ENCODE measurements around the gene OR8D1.

Gene OR8D1

DNA sequence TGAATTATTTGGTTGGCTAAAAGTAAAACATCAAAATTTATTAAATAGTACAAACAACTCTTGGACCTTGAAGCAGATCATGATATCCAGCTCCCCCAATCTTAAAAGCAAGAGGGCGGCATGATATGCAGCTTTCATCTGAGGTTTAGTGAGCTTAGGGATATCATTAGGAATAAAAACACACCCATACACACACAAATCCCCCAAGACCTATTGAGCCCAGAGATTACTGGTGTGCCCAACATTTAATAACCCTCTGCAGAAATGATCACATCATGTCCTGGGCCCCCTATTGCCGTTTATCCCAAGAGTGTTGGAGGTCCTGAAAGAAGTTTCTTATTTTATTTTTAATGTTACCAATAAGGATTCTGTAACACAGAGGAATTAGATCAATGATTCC is at the start of gene OR8D1:
OR8D1 (minus strand) TSS at position 101 of the 400 bp plus-strand sequence. CDS start 3,183 bp downstream, outside the sequence.
- no peak for DNase-seq
- in situ Hi-C loops (cut with MboI; ENCODE audit: low pct_unique_long_range_greater_than_20kb, low sequenced_read_pairs), result no loop called here

DNA sequence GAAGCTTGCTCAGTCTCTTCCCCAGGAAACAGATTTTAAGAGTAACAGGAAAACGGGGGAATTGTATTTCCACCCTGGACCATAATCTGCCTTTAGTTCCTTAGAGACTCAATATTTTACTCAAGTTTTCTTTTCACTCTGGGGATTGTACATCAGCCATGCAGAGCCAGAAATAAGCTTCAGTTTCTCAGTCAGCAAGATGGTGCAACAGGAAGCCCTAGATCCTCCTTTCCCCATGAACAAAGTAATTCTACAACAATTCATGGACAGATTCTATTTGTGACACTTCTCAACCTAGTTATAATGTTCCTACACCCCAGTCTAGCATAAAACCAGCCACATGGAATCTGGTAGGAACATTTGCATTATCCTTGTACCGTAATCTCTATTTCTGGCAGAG is 45.8 kb upstream of the OR8D1 start:
- in situ Hi-C loops (cut with MboI; ENCODE audit: low pct_unique_long_range_greater_than_20kb, low sequenced_read_pairs), result no loop called here
- no peak for DNase-seq

DNA sequence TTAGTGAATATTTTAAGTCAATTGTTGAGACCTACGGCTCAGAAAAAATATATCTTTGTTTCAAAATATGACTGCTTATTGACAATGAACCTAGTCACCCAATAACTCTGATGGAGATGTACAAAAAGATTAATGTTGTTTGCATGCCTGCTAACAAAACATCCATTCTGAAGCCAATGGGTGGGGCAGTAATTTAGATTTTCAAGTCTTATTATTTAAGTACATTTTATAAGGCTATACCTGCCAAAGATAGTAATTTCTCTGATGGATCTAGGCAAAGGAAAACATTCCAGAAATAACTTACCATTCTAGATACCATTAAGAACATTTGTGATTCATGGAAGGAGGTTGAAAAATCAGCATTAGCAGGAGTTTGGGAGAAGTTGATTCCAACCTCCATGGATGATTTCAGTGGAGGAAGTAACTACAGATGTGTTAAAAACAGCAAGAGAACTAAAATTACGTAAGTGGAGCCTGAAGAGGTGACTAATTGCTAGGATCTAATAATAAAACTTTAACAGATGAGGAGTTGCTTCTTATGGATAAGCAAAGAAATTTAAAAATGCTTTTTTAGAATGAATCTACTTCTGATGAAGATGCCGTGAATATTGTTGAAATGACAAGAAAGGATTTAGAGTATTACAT is 32.7 kb upstream of the OR8D1 start:
- DNase-seq, result no peak

DNA sequence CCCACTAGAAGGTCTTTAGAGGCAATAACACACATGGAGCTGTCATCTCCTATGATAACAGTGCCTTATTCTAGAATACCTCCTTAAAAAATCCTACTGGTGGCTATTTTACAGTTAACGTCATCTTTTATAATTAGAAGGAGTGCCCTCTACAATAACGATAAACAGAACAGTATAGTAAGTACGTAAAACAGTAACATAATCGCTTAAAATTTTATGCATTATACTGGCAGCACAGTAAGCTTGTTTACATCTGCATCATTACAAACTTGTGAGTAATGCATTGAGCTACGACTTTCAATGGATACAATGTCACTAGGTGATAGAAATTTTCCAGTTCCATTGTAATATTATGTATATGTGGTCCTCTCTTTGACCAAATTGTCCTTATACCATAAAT is 30.6 kb upstream of the OR8D1 start:
- in situ Hi-C loops (cut with MboI; ENCODE audit: low pct_unique_long_range_greater_than_20kb, low sequenced_read_pairs), result no loop called here
- DNase-seq, result no peak

More for the DNA sequence above, 32.7 kb upstream of the OR8D1 start:
- in situ Hi-C loops (cut with MboI; ENCODE audit: low pct_unique_long_range_greater_than_20kb, low sequenced_read_pairs), result no loop called here

DNA sequence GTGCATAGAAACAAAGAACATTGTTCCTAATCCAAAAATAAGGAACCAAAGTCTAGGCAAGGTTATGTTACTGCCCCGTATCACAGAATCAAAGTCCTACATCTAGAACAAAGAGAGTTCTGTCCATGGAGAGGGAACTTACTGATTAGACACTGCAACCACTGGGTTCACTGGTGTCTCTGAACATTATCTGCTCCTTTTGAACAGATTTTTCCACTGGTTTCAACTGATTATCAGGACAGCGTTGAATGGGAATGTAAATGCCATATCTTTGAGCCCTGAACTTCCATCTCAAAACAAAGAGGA is 26.3 kb upstream of the OR8D1 start:
- in situ Hi-C loops (cut with MboI; ENCODE audit: low pct_unique_long_range_greater_than_20kb, low sequenced_read_pairs), result no loop called here
- no peak for DNase-seq

DNA sequence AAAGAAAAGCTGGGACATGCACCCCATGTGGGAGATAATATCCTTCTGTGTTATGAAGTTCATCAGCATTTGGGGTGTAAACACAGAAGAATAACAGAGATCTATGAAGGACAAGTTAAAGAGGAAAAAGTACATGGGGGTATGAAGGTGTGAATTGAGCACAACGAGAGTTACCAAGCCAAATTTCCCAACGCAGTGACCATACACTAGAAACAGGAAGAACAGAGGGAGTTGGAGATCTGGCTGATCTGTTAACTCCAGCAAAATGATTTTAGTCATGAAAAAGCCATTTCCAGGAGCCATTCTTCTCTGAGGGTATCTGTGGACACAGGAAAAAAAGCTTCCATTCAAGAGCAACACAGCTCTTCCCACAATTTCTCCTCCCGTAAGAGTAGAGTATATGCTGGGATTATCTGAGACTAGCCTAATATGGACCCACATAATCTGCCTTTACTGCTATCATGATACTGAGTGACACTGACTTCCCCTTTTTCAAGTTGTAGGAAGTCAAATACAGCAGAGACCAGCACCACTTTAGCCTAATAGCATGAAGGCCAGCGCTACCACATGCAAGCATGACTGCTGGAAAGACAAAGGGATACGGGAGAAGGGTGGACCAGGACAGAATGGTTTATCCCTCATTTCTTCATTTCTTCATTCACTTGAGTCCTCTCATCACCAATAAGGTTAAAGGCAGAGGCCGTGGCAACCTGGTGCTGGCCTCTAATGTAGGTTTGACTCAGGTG is 25.8 kb upstream of the OR8D1 start:
- in situ Hi-C loops (cut with MboI; ENCODE audit: low pct_unique_long_range_greater_than_20kb, low sequenced_read_pairs), result no loop called here
- DNase-seq, result peak; percentile 4

DNA sequence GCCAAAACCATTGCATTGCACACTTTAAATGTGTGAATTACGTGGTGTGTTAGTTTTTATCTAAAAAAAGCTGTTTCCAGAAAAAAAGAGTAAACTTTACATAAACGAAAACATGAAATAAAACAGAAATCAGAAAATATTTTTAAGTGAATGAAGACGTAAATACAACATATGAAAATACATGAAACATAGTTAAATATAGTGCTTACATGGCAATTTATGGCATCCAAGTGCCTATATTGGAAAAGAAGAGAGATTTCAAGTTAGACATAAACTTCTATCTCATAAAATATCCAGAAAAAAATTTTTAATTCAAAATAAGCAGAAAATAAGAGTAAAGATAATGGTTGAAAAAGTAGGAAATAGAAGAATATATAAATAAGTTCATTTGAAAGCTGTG is 18.1 kb upstream of the OR8D1 start:
- no peak for DNase-seq
- in situ Hi-C loops (cut with MboI; ENCODE audit: low pct_unique_long_range_greater_than_20kb, low sequenced_read_pairs), result no loop called here

DNA sequence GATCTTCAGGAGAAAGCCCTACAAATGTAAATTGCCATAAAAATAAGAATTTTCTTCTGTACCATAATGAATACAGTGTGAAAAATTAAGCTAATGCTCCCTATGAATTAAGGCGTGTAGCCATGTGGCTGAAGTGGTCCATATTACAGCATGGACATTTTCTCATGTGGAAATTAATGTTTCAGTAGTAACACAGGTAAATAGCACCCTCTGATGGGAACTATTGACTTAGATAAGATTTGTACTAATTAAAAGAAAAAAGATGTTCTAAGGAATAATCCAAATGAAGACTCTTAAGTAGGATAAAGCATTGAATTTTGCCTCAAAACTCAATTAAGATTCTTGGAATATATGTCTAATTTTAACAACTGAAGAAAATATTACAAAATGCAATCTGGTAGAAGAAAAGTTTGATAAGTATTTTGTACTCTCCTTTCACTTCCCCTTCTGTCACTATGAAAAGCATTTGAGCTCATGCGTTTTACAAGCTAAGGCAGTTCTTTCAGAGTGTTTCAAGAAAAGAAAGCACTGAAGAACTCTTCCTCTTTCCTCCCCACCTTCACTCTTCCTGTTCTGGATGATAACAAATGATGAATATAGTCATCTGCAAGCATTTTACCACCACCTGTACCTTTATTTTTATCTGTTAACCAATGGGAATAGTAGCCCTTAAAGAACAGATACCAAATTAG is 16.2 kb upstream of the OR8D1 start:
- in situ Hi-C loops (cut with MboI; ENCODE audit: low pct_unique_long_range_greater_than_20kb, low sequenced_read_pairs), result no loop called here
- peak; percentile 32 for DNase-seq

DNA sequence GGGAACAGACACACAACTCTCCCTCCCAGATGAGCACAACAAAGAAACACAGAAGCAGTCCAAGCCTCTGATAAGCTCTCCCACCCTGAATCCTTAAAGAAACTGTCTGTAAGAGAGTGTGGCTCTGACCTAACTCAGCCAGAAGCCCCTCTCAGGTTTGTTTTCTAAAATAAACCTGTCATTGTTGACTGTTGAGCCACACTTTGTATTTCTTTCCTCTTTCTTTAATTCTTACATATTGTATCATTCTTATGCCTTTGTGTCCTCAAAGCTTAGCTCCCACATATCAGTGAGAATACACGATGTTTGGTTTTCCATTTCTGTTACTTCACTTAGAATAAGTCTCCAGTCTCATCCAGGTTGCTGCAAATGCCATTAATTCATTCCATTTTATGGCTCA is 14.0 kb upstream of the OR8D1 start:
- in situ Hi-C loops (cut with MboI; ENCODE audit: low pct_unique_long_range_greater_than_20kb, low sequenced_read_pairs), result no loop called here
- no peak for DNase-seq

DNA sequence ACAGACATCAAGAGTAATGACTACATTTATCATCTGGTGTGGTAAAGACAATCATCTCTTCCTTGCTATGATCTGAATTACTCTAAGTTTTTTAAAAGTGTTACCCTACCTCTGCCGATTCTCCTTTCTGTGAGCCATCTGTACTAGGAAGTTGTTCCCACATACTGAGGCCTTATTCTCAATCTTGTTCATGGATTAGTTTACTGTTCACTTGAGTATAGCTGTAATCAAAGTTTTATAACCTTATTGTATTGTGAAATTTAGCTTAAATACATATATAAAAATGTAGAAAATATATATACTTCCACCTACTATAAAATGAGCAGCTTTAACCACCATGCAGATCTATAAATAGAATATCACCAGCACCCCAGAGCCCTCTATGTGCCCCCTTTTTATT is 8.6 kb upstream of the OR8D1 start:
- no peak for DNase-seq
- in situ Hi-C loops (cut with MboI; ENCODE audit: low pct_unique_long_range_greater_than_20kb, low sequenced_read_pairs), result no loop called here

DNA sequence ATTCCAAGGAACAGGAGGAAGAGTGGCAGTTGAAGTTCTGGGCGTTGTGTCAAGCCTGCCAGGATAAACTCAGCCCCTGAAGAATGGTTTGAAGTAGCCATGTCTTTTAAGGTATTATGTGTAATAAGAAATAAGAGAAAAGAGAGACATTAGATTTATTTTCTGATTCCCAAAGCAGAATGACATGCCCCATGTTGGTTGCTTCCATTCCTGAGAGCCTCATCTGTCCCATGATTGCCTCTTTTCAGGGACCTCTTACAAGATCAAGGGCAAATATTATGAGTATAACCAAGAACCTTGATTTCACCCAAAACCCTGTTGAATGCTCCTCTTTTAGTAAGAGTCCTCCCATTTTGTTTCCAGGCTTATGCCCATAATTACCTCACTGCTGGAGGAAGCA is 6.3 kb upstream of the OR8D1 start, which contains the start of gene OR8D2:
OR8D2 (minus strand) TSS at position 101 of the 400 bp plus-strand sequence; CDS start at position 101, 0 bp downstream.
- no peak for DNase-seq
- in situ Hi-C loops (cut with MboI; ENCODE audit: low pct_unique_long_range_greater_than_20kb, low sequenced_read_pairs), result no loop called here

DNA sequence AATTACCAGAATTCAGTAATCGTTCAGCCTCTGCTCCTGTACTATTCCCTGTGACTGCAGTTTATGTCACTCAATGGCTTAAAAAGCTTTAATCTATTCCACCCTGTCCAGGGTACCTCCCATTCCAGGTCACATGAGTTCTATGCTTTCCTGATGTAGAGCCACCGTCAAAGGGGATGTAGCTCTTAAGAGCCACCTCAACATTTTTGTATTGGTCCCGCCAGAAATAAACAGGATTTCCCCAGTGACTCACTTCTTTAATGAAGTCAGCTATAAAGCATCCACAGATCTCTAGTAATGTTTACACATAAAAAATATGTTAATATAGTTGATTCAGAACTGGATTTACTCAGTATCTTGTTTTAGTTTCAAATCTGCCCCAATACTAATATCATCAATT is 1.3 kb upstream of the OR8D1 start:
- no peak for DNase-seq
- in situ Hi-C loops (cut with MboI; ENCODE audit: low pct_unique_long_range_greater_than_20kb, low sequenced_read_pairs), result no loop called here

DNA sequence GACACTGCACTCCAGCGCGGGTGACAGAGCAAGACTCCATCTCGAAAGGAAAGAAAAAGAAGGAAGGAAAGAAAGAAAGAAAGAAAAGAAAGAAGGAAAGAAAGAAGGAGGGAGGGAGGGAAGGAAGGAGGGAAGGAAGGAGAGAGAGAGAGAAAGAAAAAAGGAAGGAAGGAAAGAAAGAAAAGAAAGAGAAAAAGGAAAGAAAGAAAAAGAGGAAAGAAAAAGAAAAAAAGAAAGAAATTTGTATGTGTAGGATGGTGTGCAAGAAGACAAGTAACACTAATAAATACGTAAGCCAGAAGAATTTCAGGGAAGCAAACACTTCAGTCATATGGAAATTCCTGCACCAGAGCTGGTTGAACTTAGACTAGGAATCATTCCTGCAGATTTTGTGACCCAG is 618 bp downstream of the OR8D1 start:
- no peak for DNase-seq
- in situ Hi-C loops (cut with MboI; ENCODE audit: low pct_unique_long_range_greater_than_20kb, low sequenced_read_pairs), result no loop called here

DNA sequence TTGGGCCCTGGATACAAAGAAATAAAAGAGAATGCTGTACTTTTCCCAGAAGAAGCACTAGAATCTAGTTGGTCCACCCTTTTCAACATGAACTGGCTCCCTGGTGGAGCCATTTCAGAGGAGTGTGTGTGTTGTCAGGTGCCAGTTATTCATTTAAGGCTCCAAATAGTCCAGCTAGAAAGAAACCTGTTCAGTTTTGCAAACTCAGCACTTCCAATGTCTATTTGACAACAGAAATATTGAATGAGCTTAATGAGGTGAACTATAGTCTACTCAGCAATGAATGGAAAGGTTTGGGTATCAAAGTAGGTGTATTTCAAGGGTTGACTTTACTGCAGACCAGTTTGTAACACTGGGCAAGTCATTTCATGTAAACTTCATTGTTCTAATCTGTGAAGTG is 2.1 kb downstream of the OR8D1 start:
- no peak for DNase-seq
- in situ Hi-C loops (cut with MboI; ENCODE audit: low pct_unique_long_range_greater_than_20kb, low sequenced_read_pairs), result no loop called here

DNA sequence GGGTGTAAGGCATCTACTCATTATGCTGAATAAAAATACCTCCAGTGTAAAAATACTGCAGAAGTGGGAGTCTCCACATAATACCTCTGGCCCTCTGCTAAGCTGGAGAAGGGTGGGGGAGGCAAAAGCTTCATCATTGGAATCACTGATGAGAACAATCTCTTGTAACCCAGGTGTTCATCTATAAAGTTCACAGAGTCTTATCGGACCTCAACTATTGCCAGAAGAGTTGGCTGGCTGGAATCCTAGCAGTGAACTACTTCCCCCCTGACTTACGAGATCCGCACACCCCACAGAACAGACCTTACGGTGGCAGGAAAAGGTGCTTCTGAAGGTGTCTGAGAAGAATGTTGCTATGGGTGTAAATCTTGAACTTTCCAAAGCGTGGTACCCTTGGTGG is 2.5 kb downstream of the OR8D1 start:
- in situ Hi-C loops (cut with MboI; ENCODE audit: low pct_unique_long_range_greater_than_20kb, low sequenced_read_pairs), result no loop called here

DNA sequence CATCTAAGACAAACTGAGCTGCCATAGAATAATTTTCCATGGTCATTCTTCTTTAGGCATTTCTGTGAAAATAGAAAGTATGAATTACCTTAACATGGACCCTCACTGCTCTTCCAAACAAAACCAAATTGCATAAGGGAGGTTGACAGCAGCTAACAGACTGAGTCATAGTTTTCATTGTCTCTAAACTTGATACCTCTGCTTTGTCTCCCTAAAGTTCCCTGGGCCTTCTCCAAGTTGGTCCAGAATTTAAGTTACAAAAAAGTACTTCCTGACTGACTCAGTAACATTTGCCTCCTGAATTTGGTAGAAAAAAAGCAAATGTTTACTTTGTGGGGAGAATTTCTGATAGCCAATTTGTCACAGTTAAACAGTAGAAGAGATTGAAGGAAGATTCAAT is 3.0 kb downstream of the OR8D1 start:
- no peak for DNase-seq
- in situ Hi-C loops (cut with MboI; ENCODE audit: low pct_unique_long_range_greater_than_20kb, low sequenced_read_pairs), result no loop called here

More for the DNA sequence above, 2.5 kb downstream of the OR8D1 start:
- no peak for DNase-seq

DNA sequence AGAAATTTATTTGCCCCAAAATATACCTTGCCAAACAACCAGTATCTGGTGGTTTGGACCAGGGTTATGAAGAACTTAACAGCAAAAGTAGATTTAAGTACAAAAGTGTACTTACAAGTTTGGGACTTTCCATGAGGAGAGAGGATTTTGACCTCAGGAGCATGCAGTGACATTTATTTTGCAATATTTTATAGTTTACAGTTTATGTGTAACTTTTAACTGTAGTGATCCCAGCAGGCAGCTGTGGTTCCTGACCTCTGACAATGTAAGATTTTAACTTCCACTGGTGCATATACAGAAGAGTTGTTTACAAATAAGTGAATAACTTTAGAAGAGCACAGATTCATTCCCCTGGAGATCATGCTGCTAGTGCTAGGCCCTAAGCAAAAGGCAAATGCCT is 6.7 kb downstream of the OR8D1 start:
- in situ Hi-C loops (cut with MboI; ENCODE audit: low pct_unique_long_range_greater_than_20kb, low sequenced_read_pairs), result no loop called here
- no peak for DNase-seq

DNA sequence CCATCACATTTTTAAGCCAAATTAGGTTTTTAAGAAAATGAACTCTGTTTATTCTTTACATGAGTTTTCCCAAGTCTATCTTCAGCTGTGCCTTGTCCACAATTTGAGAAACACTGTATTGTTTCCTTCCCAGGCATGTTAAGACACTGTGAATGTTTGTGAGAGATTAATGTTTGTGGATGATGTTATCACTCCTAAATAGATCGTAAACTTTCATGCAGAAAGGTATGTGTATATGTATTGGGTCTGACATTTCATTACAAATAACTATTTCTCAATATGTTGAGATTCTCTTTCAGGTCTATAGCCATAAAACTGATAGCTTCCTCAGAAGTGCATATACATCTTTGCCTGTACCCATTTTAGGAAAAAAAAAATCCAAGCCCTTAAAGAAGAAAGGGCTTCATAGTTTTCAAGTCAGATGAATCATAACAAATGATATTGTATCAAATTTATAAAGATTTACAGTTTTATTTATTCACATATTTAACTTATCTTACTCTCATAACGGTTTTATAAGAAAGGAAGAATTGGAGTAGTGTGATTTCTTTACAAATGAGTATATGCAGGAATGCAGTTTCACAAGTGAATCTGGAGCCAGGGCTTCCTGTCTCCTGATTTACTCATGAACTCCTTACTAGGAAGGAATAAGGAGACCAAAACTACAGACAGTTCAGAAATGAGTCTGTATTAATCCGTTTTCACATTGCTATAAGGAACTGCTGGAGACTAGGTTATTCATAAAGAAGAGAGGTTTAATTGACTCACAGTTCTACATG is 11.2 kb downstream of the OR8D1 start:
- in situ Hi-C loops (cut with MboI; ENCODE audit: low pct_unique_long_range_greater_than_20kb, low sequenced_read_pairs), result no loop called here
- DNase-seq, result no peak

DNA sequence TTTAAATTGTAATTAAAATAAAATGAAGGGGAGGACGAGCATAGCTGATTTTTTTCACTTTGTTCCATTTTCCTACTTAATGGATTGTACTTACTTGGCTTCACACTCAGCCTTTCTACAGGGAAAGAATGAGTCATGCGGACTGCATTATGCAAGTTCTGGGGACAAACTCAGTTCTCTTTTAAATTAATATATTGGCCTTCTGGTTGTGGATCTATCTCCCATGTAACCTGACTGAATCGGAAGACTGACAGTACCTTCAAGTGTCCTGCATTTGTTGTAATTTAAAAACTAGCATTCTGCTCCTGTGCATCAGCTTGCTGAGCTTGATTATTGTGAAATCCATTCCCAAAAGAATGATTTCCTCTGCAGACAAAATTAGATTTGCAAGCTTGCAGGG is 12.2 kb downstream of the OR8D1 start:
- in situ Hi-C loops (cut with MboI; ENCODE audit: low pct_unique_long_range_greater_than_20kb, low sequenced_read_pairs), result no loop called here
- DNase-seq, result no peak

DNA sequence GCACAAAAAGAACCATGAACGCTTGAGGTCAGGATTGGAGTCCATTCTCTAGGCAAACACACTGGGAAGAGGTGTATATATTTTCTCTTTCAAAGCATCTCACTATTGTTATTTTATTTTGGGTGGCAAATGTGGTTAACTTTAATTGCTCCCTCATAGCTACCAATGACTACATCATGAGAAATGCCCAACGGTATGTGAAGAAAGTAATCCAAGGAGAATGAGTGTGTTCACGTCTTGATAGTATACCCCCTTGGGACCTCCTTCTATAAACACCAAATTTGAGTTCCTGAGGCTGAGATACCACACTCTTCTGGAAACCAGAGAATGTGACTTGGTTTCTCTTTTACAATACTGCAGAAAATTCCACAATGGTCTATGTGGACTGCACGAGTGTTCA is 15.8 kb downstream of the OR8D1 start:
- no peak for DNase-seq
- in situ Hi-C loops (cut with MboI; ENCODE audit: low pct_unique_long_range_greater_than_20kb, low sequenced_read_pairs), result no loop called here

Data from KBM-7 (cell line).